ENCODE data around the gene SLC35F3. TPM values are rescaled to one million over a fixed set of nuclear protein-coding genes. Genes with fewer than 3 reads are reported as not detected.

The SLC35F3 gene
- total RNA-seq, 1 donor from 2014 or later, result 0.57 TPM

DNA sequence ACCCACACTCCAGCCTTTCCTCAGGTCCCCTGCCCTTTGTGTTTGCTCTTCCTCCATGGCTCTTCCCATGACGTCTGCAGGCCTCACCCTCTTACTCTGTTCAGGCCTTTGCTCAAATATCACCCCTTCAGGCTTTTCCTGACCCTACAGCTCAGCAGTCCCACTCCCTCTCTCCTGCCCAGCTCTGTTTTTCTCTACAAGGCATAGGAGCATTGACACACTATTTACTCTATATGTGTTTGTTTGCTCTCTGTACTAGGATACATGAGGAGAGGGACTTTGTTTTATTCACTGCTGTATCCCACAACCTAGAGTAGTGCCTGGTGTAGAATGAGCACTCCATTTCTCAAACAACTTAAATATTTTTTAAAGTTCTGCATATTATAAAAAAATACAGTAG lies 361.4 kb downstream of the SLC35F3 start:
- Histone ChIP-seq H3K9me3 (ENCODE audit: insufficient read depth, low read depth, low read length) (no peaks in the 10 kb centered on the region), H3K36me3 (ENCODE audit: insufficient read depth, low read length) (no peaks in the 10 kb centered on the region), H3K27me3 (ENCODE audit: insufficient read depth, low read length) (no peaks in the 10 kb centered on the region), H3K9ac (ENCODE audit: low read length) (no peak overlapping the region), H3K4me3 (ENCODE audit: insufficient read depth, low read depth, low read length) (no peak overlapping the region), H3K27ac (ENCODE audit: low read depth, low read length) (no peak overlapping the region), H3K79me2 (ENCODE audit: insufficient read depth, low read length) (no peaks in the 10 kb centered on the region), H3K4me1 (ENCODE audit: insufficient read depth, low read length) (no peaks in the 10 kb centered on the region), H4K20me1 (ENCODE audit: insufficient read depth, low read length) (no peaks in the 10 kb centered on the region), H2AFZ (ENCODE audit: low read depth, low read length) (no peak overlapping the region), H3K4me2 (ENCODE audit: low read length) (no peak overlapping the region)
- no peak for FAIRE-seq
- peaks cover 10% of the 10 kb centered on the region for H3K9me3 Mint-ChIP-seq (ENCODE audit: unreplicated experiment)
- DNase-seq (ENCODE audit: low read depth), result no peak
- peaks cover 3% of the 10 kb centered on the region for H3K36me3 Mint-ChIP-seq (ENCODE audit: low read depth, unreplicated experiment)
- H3K27me3 Mint-ChIP-seq (ENCODE audit: low read depth, unreplicated experiment), result peaks cover 20% of the 10 kb centered on the region
- H3K4me3 Mint-ChIP-seq (ENCODE audit: unreplicated experiment), result no peak overlapping the region
- H3K4me1 Mint-ChIP-seq (ENCODE audit: low read depth, unreplicated experiment), result no peaks in the 10 kb centered on the region
- no peak for TF ChIP-seq EZH2 (IDR thresholded peaks at IDR 0.05; ENCODE audit: insufficient read depth, low read length)
- TF ChIP-seq, protein P1, sequence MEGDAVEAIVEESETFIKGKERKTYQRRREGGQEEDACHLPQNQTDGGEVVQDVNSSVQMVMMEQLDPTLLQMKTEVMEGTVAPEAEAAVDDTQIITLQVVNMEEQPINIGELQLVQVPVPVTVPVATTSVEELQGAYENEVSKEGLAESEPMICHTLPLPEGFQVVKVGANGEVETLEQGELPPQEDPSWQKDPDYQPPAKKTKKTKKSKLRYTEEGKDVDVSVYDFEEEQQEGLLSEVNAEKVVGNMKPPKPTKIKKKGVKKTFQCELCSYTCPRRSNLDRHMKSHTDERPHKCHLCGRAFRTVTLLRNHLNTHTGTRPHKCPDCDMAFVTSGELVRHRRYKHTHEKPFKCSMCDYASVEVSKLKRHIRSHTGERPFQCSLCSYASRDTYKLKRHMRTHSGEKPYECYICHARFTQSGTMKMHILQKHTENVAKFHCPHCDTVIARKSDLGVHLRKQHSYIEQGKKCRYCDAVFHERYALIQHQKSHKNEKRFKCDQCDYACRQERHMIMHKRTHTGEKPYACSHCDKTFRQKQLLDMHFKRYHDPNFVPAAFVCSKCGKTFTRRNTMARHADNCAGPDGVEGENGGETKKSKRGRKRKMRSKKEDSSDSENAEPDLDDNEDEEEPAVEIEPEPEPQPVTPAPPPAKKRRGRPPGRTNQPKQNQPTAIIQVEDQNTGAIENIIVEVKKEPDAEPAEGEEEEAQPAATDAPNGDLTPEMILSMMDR (IDR thresholded peaks at IDR 0.05; ENCODE audit: insufficient read depth, low read depth, low read length), result no peak
- no peak overlapping the region for H3K27ac Mint-ChIP-seq (ENCODE audit: unreplicated experiment)

DNA sequence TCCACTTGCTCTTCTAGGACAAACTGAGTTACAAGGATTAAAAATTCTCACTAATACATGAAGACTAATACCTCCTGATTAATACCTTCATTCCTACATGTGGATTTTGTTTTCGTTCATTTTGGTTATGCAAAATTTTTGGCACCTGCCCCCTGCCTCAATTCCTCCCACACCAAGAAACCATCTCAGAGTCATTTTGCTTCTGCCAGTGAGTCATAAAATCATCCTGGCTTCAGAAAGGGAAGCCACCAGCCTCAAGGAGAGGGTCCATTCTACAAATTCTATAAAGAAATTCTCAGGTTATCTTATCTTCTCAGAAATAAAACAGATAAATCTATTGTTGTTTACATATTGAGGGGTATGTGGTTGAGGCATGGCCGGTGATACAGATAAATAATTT lies 365.6 kb downstream of the SLC35F3 start:
- Mint-ChIP-seq H3K9me3 (ENCODE audit: unreplicated experiment) (peaks cover 10% of the 10 kb centered on the region), H3K36me3 (ENCODE audit: low read depth, unreplicated experiment) (peaks cover 3% of the 10 kb centered on the region), H3K4me3 (ENCODE audit: unreplicated experiment) (no peak overlapping the region), H3K4me1 (ENCODE audit: low read depth, unreplicated experiment) (no peaks in the 10 kb centered on the region), H3K27me3 (ENCODE audit: low read depth, unreplicated experiment) (peaks cover 16% of the 10 kb centered on the region), H3K27ac (ENCODE audit: unreplicated experiment) (no peak overlapping the region)
- H3K4me3 ChIP-seq (ENCODE audit: insufficient read depth, low read depth, low read length), result no peak overlapping the region
- H3K79me2 ChIP-seq (ENCODE audit: insufficient read depth, low read length), result no peaks in the 10 kb centered on the region
- DNase-seq (ENCODE audit: low read depth), result no peak
- no peaks in the 10 kb centered on the region for H3K36me3 ChIP-seq (ENCODE audit: insufficient read depth, low read length)
- no peak overlapping the region for H3K4me2 ChIP-seq (ENCODE audit: low read length)
- H3K4me1 ChIP-seq (ENCODE audit: insufficient read depth, low read length), result no peaks in the 10 kb centered on the region
- no peak overlapping the region for H2AFZ ChIP-seq (ENCODE audit: low read depth, low read length)
- no peak for FAIRE-seq
- TF ChIP-seq, protein P1 (IDR thresholded peaks at IDR 0.05; ENCODE audit: insufficient read depth, low read depth, low read length), result no peak
- no peak for TF ChIP-seq EZH2 (IDR thresholded peaks at IDR 0.05; ENCODE audit: insufficient read depth, low read length)
- no peaks in the 10 kb centered on the region for H3K27me3 ChIP-seq (ENCODE audit: insufficient read depth, low read length)
- H3K27ac ChIP-seq (ENCODE audit: low read depth, low read length), result no peak overlapping the region
- H4K20me1 ChIP-seq (ENCODE audit: insufficient read depth, low read length), result no peaks in the 10 kb centered on the region
- H3K9ac ChIP-seq (ENCODE audit: low read length), result no peak overlapping the region
- peaks cover 2% of the 10 kb centered on the region for H3K9me3 ChIP-seq (ENCODE audit: insufficient read depth, low read depth, low read length)

DNA sequence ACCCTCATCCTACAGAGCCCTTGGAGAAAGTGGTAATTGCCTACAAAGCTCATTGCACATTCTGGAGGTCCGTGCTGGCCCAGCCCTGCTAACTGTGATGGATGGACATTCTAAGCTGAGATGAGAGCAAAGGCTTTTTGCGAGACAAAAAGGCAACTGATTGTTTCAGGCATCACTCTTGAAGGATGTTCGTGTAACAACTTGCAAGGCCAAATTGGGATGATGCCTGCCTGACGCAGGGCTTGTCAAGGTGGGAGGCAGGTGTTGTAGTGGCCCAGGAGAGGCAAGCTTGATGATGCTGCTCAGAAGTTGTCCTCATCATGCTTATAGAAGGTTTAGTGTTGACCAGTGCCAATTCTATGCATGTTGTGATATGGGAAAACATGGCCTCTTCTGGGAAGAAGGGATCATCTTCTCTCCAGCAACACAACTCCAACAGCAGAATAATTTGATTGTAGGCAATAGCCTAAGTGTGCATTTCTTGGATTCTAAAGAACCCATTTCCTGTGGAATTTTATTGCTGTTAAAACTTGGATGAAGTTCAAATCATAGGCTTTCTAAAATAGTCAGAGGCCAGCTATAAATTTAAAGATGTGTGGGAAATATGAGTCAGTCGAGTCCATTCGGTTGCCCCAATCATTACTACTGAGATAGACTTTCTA lies 366.2 kb downstream of the SLC35F3 start:
- Mint-ChIP-seq H3K27me3 (ENCODE audit: low read depth, unreplicated experiment) (peaks cover 12% of the 10 kb centered on the region), H3K36me3 (ENCODE audit: low read depth, unreplicated experiment) (peaks cover 3% of the 10 kb centered on the region), H3K27ac (ENCODE audit: unreplicated experiment) (no peak overlapping the region), H3K9me3 (ENCODE audit: unreplicated experiment) (peaks cover 10% of the 10 kb centered on the region), H3K4me1 (ENCODE audit: low read depth, unreplicated experiment) (no peaks in the 10 kb centered on the region), H3K4me3 (ENCODE audit: unreplicated experiment) (no peak overlapping the region)
- H3K36me3 ChIP-seq (ENCODE audit: insufficient read depth, low read length), result no peaks in the 10 kb centered on the region
- peak; percentile 28 for DNase-seq (ENCODE audit: low read depth)
- no peak for FAIRE-seq
- H3K79me2 ChIP-seq (ENCODE audit: insufficient read depth, low read length), result no peaks in the 10 kb centered on the region
- H4K20me1 ChIP-seq (ENCODE audit: insufficient read depth, low read length), result no peaks in the 10 kb centered on the region
- H3K27me3 ChIP-seq (ENCODE audit: insufficient read depth, low read length), result no peaks in the 10 kb centered on the region
- H3K4me1 ChIP-seq (ENCODE audit: insufficient read depth, low read length), result no peaks in the 10 kb centered on the region
- H3K9ac ChIP-seq (ENCODE audit: low read length), result no peak overlapping the region
- no peak overlapping the region for H3K4me2 ChIP-seq (ENCODE audit: low read length)
- TF ChIP-seq, protein P1 (IDR thresholded peaks at IDR 0.05; ENCODE audit: insufficient read depth, low read depth, low read length), result no peak
- TF ChIP-seq EZH2 (IDR thresholded peaks at IDR 0.05; ENCODE audit: insufficient read depth, low read length), result no peak
- H3K9me3 ChIP-seq (ENCODE audit: insufficient read depth, low read depth, low read length), result peaks cover 2% of the 10 kb centered on the region
- H2AFZ ChIP-seq (ENCODE audit: low read depth, low read length), result no peak overlapping the region
- H3K27ac ChIP-seq (ENCODE audit: low read depth, low read length), result no peak overlapping the region
- no peak overlapping the region for H3K4me3 ChIP-seq (ENCODE audit: insufficient read depth, low read depth, low read length)

Measured in astrocyte (in vitro differentiated cells and primary cell).